ENCODE measurements around the gene ZNF784.

- TF ChIP-seq CTCF (IDR thresholded peaks at IDR 0.05; ENCODE audit: low read depth, low read length, missing input control) (no peak), RAD21 (IDR thresholded peaks at IDR 0.05) (no peak), JUND (IDR thresholded peaks at IDR 0.05) (no peak), HNF4G (IDR thresholded peaks at IDR 0.05) (no peak), GABPA (IDR thresholded peaks at IDR 0.05 in 1 of 2, conservative IDR thresholded peaks at IDR 0.05 in 1 of 2) (no peak), YY1 (IDR thresholded peaks at IDR 0.05) (no peak), SP1 (IDR thresholded peaks at IDR 0.05) (no peak)
- TF ChIP-seq, protein P1, sequence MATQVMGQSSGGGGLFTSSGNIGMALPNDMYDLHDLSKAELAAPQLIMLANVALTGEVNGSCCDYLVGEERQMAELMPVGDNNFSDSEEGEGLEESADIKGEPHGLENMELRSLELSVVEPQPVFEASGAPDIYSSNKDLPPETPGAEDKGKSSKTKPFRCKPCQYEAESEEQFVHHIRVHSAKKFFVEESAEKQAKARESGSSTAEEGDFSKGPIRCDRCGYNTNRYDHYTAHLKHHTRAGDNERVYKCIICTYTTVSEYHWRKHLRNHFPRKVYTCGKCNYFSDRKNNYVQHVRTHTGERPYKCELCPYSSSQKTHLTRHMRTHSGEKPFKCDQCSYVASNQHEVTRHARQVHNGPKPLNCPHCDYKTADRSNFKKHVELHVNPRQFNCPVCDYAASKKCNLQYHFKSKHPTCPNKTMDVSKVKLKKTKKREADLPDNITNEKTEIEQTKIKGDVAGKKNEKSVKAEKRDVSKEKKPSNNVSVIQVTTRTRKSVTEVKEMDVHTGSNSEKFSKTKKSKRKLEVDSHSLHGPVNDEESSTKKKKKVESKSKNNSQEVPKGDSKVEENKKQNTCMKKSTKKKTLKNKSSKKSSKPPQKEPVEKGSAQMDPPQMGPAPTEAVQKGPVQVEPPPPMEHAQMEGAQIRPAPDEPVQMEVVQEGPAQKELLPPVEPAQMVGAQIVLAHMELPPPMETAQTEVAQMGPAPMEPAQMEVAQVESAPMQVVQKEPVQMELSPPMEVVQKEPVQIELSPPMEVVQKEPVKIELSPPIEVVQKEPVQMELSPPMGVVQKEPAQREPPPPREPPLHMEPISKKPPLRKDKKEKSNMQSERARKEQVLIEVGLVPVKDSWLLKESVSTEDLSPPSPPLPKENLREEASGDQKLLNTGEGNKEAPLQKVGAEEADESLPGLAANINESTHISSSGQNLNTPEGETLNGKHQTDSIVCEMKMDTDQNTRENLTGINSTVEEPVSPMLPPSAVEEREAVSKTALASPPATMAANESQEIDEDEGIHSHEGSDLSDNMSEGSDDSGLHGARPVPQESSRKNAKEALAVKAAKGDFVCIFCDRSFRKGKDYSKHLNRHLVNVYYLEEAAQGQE (IDR thresholded peaks at IDR 0.05), result no peak
Observed at GRCh38 chr19:55593096-55593772, 31.1 kb downstream of the ZNF784 start.
